Measurements from ENCODE around the gene SEPTIN6. TPM values are rescaled to one million over a fixed set of nuclear protein-coding genes. Genes with fewer than 3 reads are reported as not detected.
A peak's percentile ranks its signal among the peaks of the same experiment; 100 is the strongest.

SEPTIN6 gene
- total RNA-seq = 16.1 and 16.3 TPM in 2 replicates

- peak; percentile 63 to 67 for DNase-seq (ENCODE audit: low read depth in 2 of 2)
Measured at GRCh38 chrX:119693040-119693995, at the start of gene SEPTIN6. Gene SEPTIN6, minus strand, starts transcription at chrX:119693168. Its CDS starts 63 bp downstream, at chrX:119693105.

GRCh38 chrX:119738742-119739141 is 45.8 kb upstream of the SEPTIN6 start:
- DNase-seq (ENCODE audit: low read depth in 2 of 2) = peak; percentile 32 to 40

GRCh38 chrX:119736206-119736764 is 43.3 kb upstream of the SEPTIN6 start:
- no peak for DNase-seq (ENCODE audit: low read depth in 2 of 2)

- no peak for DNase-seq (ENCODE audit: low read depth in 2 of 2)
Measured at GRCh38 chrX:119735467-119735866, 42.5 kb upstream of the SEPTIN6 start.

GRCh38 chrX:119734897-119735339 is 42.0 kb upstream of the SEPTIN6 start:
- no peak for DNase-seq (ENCODE audit: low read depth in 2 of 2)

- peak; percentile 64 to 75 for DNase-seq (ENCODE audit: low read depth in 2 of 2)
Measured at GRCh38 chrX:119729408-119730201, 36.6 kb upstream of the SEPTIN6 start.

GRCh38 chrX:119728487-119728886 is 35.5 kb upstream of the SEPTIN6 start:
- DNase-seq (ENCODE audit: low read depth in 2 of 2) = no peak

GRCh38 chrX:119726900-119727555 is 34.1 kb upstream of the SEPTIN6 start:
- no peak for DNase-seq (ENCODE audit: low read depth in 2 of 2)

GRCh38 chrX:119721926-119722325 is 29.0 kb upstream of the SEPTIN6 start:
- DNase-seq (ENCODE audit: low read depth in 2 of 2) = no peak

- no peak for DNase-seq (ENCODE audit: low read depth in 2 of 2)
Measured at GRCh38 chrX:119721487-119721886, 28.5 kb upstream of the SEPTIN6 start.

GRCh38 chrX:119709630-119710029 is 16.7 kb upstream of the SEPTIN6 start:
- DNase-seq (ENCODE audit: low read depth in 2 of 2) = peak in 1 of 2 donors; percentile 9

GRCh38 chrX:119708936-119709335 is 16.0 kb upstream of the SEPTIN6 start:
- DNase-seq (ENCODE audit: low read depth in 2 of 2) = no peak

- DNase-seq (ENCODE audit: low read depth in 2 of 2) = no peak
Measured at GRCh38 chrX:119706616-119707015, 13.6 kb upstream of the SEPTIN6 start.

GRCh38 chrX:119698845-119699244 is 5.9 kb upstream of the SEPTIN6 start:
- DNase-seq (ENCODE audit: low read depth in 2 of 2) = peak; percentile 62 to 67

- DNase-seq (ENCODE audit: low read depth in 2 of 2) = no peak
Measured at GRCh38 chrX:119696251-119696890, 3.4 kb upstream of the SEPTIN6 start.

- DNase-seq (ENCODE audit: low read depth in 2 of 2) = no peak
Measured at GRCh38 chrX:119695535-119696050, 2.6 kb upstream of the SEPTIN6 start.

GRCh38 chrX:119694601-119695534 is 1.9 kb upstream of the SEPTIN6 start:
- peak in 1 of 2 donors; percentile 16 for DNase-seq (ENCODE audit: low read depth in 2 of 2)

- no peak for DNase-seq (ENCODE audit: low read depth in 2 of 2)
Measured at GRCh38 chrX:119693996-119694451, 1.1 kb upstream of the SEPTIN6 start.

Data from lung microvascular endothelial cell (primary cell).